HG02885 (cell line): ENCODE results near the gene SOX13.

ENCODE experiments used
- ATAC-seq: cut with Tn5 transposase; IDR thresholded peaks from one replicate; pipeline ENCODE4 v1.9.1; 2021; ENCODE audit warnings: mild to moderate bottlenecking; ENCODE audit not compliant: unreplicated experiment, poor library complexity

SOX13 gene

DNA sequence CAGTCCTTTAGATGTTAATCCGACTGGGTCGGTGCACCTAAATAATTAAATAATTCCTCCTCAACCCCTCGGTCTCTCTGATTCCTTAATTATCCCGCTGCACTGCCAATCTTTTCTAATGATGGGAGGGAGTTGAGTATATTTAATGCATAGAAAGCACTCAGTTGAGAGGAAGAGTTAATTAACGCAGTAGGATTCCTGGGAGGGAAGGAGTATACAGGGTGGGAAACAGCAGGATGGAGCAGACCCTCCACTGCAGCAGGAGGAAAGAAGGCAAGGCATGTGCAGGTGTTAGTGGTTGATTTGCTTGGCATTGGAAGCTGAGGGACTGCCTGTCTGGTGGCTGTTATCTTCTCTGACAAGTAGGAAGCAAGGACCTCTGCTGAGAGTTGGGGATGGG is 103.1 kb downstream of the SOX13 start:
- ATAC-seq = no peak

DNA sequence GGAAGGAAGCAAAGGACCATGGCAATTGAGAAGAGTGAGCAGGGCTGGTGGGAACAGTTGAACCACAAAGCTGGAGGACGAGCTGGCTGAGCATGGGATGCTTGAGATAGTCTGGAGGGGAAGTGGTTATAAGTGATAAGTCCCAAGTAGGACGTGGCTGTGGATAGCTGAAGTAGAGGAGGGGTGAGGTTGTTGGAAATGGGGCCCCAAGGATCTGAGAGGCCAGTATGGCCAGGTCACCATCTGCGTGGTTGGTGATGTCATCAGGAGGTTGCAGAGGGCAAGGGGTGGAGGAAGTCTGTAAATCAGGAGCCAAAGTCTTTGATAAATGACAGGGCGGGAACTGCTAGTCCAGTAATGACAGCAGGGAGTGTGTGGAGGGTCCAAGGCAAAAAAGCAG is 104.2 kb downstream of the SOX13 start:
- ATAC-seq = no peak
